Activated CD8-positive, alpha-beta T cell treated with anti-CD3 and anti-CD28 coated beads, Interleukin-2, amount 10 ng/mL, durations not matched to agents 7 days and 5 days (primary cell): Measurements from ENCODE around the gene MRPL14. TPM values are rescaled to one million over a fixed set of nuclear protein-coding genes. Genes with fewer than 3 reads are reported as not detected.
A peak's percentile ranks its signal among the peaks of the same experiment; 100 is the strongest.
"Not testable (repeated sequence)": the region's sequence is repeated elsewhere in the genome, so short reads cannot be mapped to it uniquely, and the experiment has no call there.

Experiments
- ATAC-seq: fragments of 150-1000 bp; cut with Tn5 transposase; one replicate; pipeline ENCODE4 v1.10.0; 2021; ENCODE audit warnings: moderate library complexity
- CTCF ChIA-PET: fragments of 350-600 bp; sonication (Branson Sonifier 250); formaldehyde crosslinking; loops from one replicate; lab custom pipeline; 2021; ENCODE audit warnings: antibody characterized with exemption; lab: Charles Lee
- POLR2A ChIA-PET: fragments of 350-600 bp; sonication (Branson Sonifier 250); formaldehyde crosslinking; loops from one replicate; lab custom pipeline; 2021; ENCODE audit warnings: antibody characterized with exemption; lab: Charles Lee
- DNase-seq: peaks from one replicate; pipeline ENCODE4 v3.0.0-alpha.2; 2020
- H3K27ac Mint-ChIP-seq: one replicate; pipeline ENCODE4 v1.8.0; 2021; ENCODE audit warnings: mild to moderate bottlenecking, mixed read lengths
- H3K27me3 Mint-ChIP-seq: one replicate; pipeline ENCODE4 v1.8.0; 2021; ENCODE audit warnings: low read depth, mixed read lengths
- H3K36me3 Mint-ChIP-seq: one replicate; pipeline ENCODE4 v1.8.0; 2021; ENCODE audit warnings: low read depth, mixed read lengths
- H3K4me1 Mint-ChIP-seq: one replicate; pipeline ENCODE4 v1.8.0; 2021; ENCODE audit warnings: low read depth, mixed read lengths
- H3K4me3 Mint-ChIP-seq: one replicate; pipeline ENCODE4 v1.8.0; 2021; ENCODE audit warnings: mild to moderate bottlenecking, mixed read lengths
- H3K9me3 Mint-ChIP-seq: one replicate; pipeline ENCODE4 v1.8.0; 2022; ENCODE audit warnings: mixed read lengths; ENCODE audit not compliant: insufficient read depth
- total RNA-seq, 2 experiments: library from RNA; stranded (reverse); gene quantifications; one replicate each; pipeline ENCODE4 v1.2.3, GENCODE V29; 2021

MRPL14 gene
- total RNA-seq, 2 experiments from 2014 or later = 57.3 to 60.9 TPM

DNA sequence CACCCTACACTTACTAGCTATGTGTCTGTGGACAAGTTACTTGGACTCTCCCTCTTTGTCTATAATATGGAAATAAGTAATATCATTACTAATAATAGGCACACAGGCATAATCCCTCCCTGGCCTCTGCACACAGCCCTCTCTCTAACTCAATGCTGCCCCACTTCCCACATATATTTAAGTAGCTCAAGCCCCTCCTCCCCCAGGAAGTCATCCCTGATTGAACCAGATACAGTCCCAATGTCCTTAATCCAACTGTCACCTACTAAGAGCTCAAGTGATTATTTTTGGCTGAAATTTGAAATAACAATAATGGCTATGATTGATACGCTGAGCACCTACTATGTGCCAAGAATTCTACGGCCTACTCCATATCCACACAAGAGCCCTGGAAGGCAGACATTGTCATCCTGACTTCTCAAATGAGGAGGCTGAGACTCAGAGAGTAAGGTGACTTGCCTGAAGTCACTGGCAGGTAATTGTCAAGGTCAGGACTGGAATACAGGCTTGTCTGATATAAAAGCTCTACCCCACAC is 29.4 kb downstream of the MRPL14 start:
- H3K4me1 Mint-ChIP-seq = peaks cover 19% of the 10 kb centered on the region
- no peak overlapping the region for H3K27ac Mint-ChIP-seq
- H3K4me3 Mint-ChIP-seq = no peak overlapping the region
- ATAC-seq = no peak
- H3K9me3 Mint-ChIP-seq = no peaks in the 10 kb centered on the region
- no peaks in the 10 kb centered on the region for H3K27me3 Mint-ChIP-seq
- no peaks in the 10 kb centered on the region for H3K36me3 Mint-ChIP-seq
- ChIA-PET POLR2A (interaction anchor here (0.9 kb wide), 1 partner anchor 8 kb away, joined by 3 read pairs; no protein-coding TSS in a partner anchor), CTCF (interaction anchor here (0.7 to 6.3 kb wide), 15 partner anchors 11 to 240 kb away, joined by 3 to 36 read pairs (median 4); no protein-coding TSS in a partner anchor)
- DNase-seq = no peak

DNA sequence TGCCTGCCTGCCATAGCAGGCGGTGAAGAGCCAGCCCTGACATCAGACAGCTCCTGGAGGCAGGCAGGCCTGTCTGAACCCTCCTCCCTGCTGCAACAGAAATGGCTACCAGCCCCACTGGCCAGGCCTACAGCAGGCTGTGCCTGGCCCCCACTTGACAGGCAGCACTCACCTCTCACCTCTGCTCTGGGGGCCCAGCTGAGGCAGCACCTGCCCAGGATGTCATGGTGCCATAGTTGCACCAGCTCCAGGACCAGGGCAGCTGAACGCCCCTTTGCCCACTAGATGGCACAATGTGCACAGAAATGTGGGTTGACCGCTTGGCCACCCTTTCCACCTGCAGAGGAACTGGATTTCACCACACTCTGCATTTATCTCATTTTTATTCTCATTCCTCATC is 30.6 kb downstream of the MRPL14 start:
- ChIA-PET CTCF (interaction anchor here (0.7 to 6.3 kb wide), 27 partner anchors 11 to 473 kb away, joined by 3 to 36 read pairs (median 5); partner anchors contain the start of gene SLC35B2), POLR2A (no interaction called here)
- no peaks in the 10 kb centered on the region for H3K9me3 Mint-ChIP-seq
- peak; percentile 84 for DNase-seq
- no peaks in the 10 kb centered on the region for H3K27me3 Mint-ChIP-seq
- H3K4me1 Mint-ChIP-seq = peaks cover 6% of the 10 kb centered on the region
- no peaks in the 10 kb centered on the region for H3K36me3 Mint-ChIP-seq
- no peak overlapping the region for H3K27ac Mint-ChIP-seq
- peak; percentile 91 for ATAC-seq
- no peak overlapping the region for H3K4me3 Mint-ChIP-seq

- ChIA-PET POLR2A (interaction anchor here (1.1 kb wide), 1 partner anchor 151 kb away, joined by 4 read pairs; the partner anchor contains the start of gene HSP90AB1), CTCF (interaction anchor here (0.8 to 6.3 kb wide), 7 partner anchors 10 to 487 kb away, joined by 3 to 36 read pairs (median 8); no protein-coding TSS in a partner anchor)
- DNase-seq, H3K27me3 Mint-ChIP-seq, H3K4me3 Mint-ChIP-seq, H3K9me3 Mint-ChIP-seq, H3K36me3 Mint-ChIP-seq, H3K4me1 Mint-ChIP-seq, ATAC-seq, H3K27ac Mint-ChIP-seq: not testable (repeated sequence)
Measured at GRCh38 chr6:44095243-44095623, 32.0 kb downstream of the MRPL14 start.

DNA sequence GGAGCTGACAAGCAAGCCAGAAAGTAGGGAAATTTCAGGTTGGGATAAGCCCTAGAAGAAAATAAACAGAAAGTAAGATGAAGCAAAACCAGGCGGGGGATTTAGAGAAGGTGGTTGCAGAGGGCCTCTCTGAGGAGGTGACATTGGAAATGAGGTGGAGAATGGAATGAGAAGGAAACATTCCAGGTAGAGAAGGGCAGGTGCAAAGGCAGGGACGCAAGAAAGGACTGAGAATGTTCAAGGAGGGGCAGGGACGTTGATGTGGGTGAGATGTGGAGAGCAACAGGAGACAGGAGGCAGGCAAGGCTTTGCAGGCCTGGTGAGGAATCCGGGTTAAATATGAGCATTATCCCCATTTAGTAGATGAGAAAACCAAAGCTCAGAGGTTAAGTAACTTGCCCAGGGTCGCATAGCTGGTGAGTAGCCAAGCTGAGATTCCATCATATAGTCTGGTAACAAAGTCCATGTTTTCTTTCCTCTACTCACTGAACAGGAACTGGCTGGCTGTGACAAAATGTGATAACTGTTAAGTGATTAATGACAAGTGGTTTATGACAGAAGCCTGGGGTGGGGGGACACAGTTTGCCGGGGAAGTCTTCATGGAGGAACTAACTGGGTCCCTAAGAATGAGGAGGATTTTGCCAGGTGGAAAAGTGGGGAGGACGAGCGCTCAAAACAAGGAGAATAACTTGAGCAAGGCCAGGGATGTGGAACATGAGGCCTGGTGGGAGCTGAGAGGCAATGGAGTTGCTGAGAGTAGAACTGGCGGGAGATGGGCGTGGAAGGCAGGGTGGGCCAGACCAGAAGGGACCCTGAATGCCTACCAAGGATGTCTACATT is 32.6 kb downstream of the MRPL14 start:
- H3K4me1 Mint-ChIP-seq = peaks cover 6% of the 10 kb centered on the region
- H3K27ac Mint-ChIP-seq = no peak overlapping the region
- ChIA-PET CTCF (interaction anchor here (0.8 to 6.3 kb wide), 7 partner anchors 10 to 487 kb away, joined by 3 to 36 read pairs (median 8); no protein-coding TSS in a partner anchor), POLR2A (interaction anchor here (1.1 kb wide), 1 partner anchor 152 kb away, joined by 4 read pairs; the partner anchor contains the start of gene HSP90AB1)
- H3K27me3 Mint-ChIP-seq = no peaks in the 10 kb centered on the region
- no peak overlapping the region for H3K4me3 Mint-ChIP-seq
- no peaks in the 10 kb centered on the region for H3K9me3 Mint-ChIP-seq
- ATAC-seq (no peak), DNase-seq (no peak)
- H3K36me3 Mint-ChIP-seq = no peaks in the 10 kb centered on the region

DNA sequence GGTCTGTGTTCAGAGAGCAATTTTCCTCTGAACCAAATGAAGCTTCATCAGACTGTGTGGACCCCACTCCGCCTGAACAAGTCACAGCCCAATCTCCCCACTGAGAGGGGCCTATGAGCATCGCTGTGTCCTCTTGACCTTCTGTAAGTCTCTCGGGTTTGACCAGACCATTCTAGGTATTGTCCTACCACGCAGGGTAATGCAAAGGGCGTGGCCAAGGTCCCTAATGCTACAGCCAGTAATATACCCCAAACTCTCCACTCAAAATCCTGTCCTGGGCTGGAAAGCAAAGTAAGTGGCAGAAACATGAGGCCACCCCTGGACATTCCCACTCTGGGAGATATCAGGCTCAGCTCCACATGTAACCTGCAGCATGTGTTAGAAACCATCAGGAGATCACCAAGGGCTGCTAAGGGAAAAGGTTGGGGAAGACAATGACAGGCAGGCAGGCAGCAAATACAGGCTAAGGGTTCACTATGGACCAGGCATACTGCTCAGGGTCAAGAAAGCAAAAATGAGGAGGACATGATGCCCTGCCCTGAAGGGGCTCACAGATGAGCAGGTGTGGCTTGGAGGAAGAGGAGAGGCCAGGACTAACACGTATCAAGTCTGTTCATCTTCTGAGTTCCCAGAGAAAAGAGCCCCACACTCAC is 33.4 kb downstream of the MRPL14 start:
- CTCF ChIA-PET = interaction anchor here (1.9 to 6.3 kb wide), 3 partner anchors 14 to 243 kb away, joined by 6 to 36 read pairs (median 13); no protein-coding TSS in a partner anchor
- H3K36me3 Mint-ChIP-seq = no peaks in the 10 kb centered on the region
- no peak overlapping the region for H3K27ac Mint-ChIP-seq
- no peaks in the 10 kb centered on the region for H3K27me3 Mint-ChIP-seq
- DNase-seq (no peak), ATAC-seq (no peak)
- peaks cover 6% of the 10 kb centered on the region for H3K4me1 Mint-ChIP-seq
- POLR2A ChIA-PET = no interaction called here
- H3K9me3 Mint-ChIP-seq = no peaks in the 10 kb centered on the region
- H3K4me3 Mint-ChIP-seq = no peak overlapping the region

GRCh38 chr6:44093066-44093465 is 34.2 kb downstream of the MRPL14 start:
- no peak for DNase-seq
- no peaks in the 10 kb centered on the region for H3K9me3 Mint-ChIP-seq
- H3K27ac Mint-ChIP-seq = no peak overlapping the region
- POLR2A ChIA-PET = no interaction called here
- no peak for ATAC-seq
- H3K4me1 Mint-ChIP-seq = peaks cover 6% of the 10 kb centered on the region
- H3K27me3 Mint-ChIP-seq = no peaks in the 10 kb centered on the region
- H3K36me3 Mint-ChIP-seq = no peaks in the 10 kb centered on the region
- CTCF ChIA-PET = no interaction called here
- H3K4me3 Mint-ChIP-seq = no peak overlapping the region

GRCh38 chr6:44091981-44092884 is 35.0 kb downstream of the MRPL14 start:
- no peaks in the 10 kb centered on the region for H3K9me3 Mint-ChIP-seq
- no peak overlapping the region for H3K27ac Mint-ChIP-seq
- H3K36me3 Mint-ChIP-seq = no peaks in the 10 kb centered on the region
- peaks cover 6% of the 10 kb centered on the region for H3K4me1 Mint-ChIP-seq
- no peak overlapping the region for H3K4me3 Mint-ChIP-seq
- H3K27me3 Mint-ChIP-seq = no peaks in the 10 kb centered on the region
- CTCF ChIA-PET = interaction anchor here (0.6 to 1.3 kb wide), 4 partner anchors 13 to 176 kb away, joined by 3 to 4 read pairs (median 4); no protein-coding TSS in a partner anchor
- no peak for DNase-seq
- POLR2A ChIA-PET = no interaction called here
- no peak for ATAC-seq

- not testable (repeated sequence) for H3K4me1 Mint-ChIP-seq, H3K27ac Mint-ChIP-seq, DNase-seq, H3K27me3 Mint-ChIP-seq, ATAC-seq, H3K36me3 Mint-ChIP-seq, H3K9me3 Mint-ChIP-seq, H3K4me3 Mint-ChIP-seq
- POLR2A ChIA-PET = interaction anchor here (0.6 kb wide), 1 partner anchor 129 kb away, joined by 3 read pairs; no protein-coding TSS in a partner anchor
- CTCF ChIA-PET = interaction anchor here (1.0 to 1.3 kb wide), 2 partner anchors 17 to 60 kb away, joined by 4 read pairs; no protein-coding TSS in a partner anchor
Measured at GRCh38 chr6:44091356-44091755, 35.9 kb downstream of the MRPL14 start.

DNA sequence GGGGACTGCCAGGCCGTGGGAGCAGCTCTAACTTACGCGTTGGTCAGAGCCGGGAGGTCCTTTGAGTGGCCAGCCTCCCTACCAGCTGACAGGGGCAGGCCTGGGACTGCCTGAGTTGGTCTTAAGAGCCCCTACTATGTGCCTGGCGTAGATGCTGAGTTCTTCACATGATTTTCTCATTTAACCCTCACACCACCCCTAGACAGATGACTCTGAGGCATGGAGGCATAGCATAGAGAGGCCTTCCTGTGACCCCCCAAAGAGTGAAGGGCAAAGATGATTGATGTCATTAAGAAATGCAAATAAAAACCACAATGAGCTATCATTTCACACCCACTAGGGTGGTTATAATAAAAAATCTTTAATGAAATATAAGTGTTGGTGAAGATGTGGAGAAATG is 36.8 kb downstream of the MRPL14 start:
- POLR2A ChIA-PET = no interaction called here

DNA sequence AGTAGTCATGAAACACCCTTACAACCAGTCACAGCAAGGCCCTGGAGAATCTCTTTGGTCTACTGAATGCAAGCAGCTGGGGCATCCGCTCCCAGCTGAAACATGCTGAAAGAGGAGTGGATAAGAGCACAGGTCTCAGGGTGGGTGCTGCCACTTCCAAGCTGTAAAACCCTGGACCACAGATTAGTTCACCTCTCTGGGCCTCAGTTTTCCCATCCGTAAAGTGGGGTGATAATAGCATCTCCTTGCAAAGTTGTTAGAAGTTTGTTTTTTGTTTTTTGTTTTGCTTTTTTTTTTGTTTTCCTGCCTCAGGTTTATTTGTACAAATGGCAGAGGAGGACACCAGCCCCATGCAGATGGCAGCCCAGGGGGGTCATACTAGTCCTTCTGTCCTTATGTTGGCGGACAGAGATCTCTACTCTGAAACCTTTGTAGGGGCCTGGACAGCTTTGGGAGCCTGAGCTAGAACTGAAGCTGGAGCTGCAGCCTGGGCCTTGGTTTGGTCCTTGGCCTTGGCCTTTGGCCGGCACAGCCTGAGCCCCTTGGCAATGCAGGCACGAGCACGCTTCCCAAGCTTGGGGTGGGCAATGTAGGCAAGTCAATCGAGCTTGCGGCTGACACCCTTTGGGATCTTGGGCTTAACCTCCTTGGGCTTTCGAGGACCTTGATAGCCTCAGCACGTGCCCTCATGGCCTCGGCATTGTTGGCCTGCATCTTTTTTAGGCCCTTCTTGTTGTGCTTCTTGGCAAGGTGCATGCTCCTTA is 38.2 kb downstream of the MRPL14 start:
- H3K27me3 Mint-ChIP-seq = no peaks in the 10 kb centered on the region

More for the DNA sequence above, 36.8 kb downstream of the MRPL14 start:
- no peak overlapping the region for H3K4me3 Mint-ChIP-seq
- no peaks in the 10 kb centered on the region for H3K36me3 Mint-ChIP-seq
- CTCF ChIA-PET = interaction anchor here (0.7 to 1.5 kb wide), 2 partner anchors 10 to 16 kb away, joined by 3 to 4 read pairs; no protein-coding TSS in a partner anchor
- ATAC-seq (no peak), DNase-seq (no peak)
- H3K4me1 Mint-ChIP-seq = no peaks in the 10 kb centered on the region
- H3K27ac Mint-ChIP-seq = no peak overlapping the region
- H3K9me3 Mint-ChIP-seq = no peaks in the 10 kb centered on the region
- no peaks in the 10 kb centered on the region for H3K27me3 Mint-ChIP-seq

More for the DNA sequence above, 38.2 kb downstream of the MRPL14 start:
- no peak for DNase-seq
- no peaks in the 10 kb centered on the region for H3K9me3 Mint-ChIP-seq
- no peak overlapping the region for H3K27ac Mint-ChIP-seq
- H3K4me1 Mint-ChIP-seq = no peaks in the 10 kb centered on the region
- no peaks in the 10 kb centered on the region for H3K36me3 Mint-ChIP-seq
- CTCF ChIA-PET = interaction anchor here (1.5 kb wide), 1 partner anchor 8 kb away, joined by 4 read pairs; no protein-coding TSS in a partner anchor
- POLR2A ChIA-PET = no interaction called here
- ATAC-seq = no peak
- no peak overlapping the region for H3K4me3 Mint-ChIP-seq
